Myocyte (in vitro differentiated cells): ENCODE data around the gene TNK2. TPM values are rescaled to one million over a fixed set of nuclear protein-coding genes. Genes with fewer than 3 reads are reported as not detected.
"Not testable (repeated sequence)": the region's sequence is repeated elsewhere in the genome, so short reads cannot be mapped to it uniquely, and the experiment has no call there.

Source experiments
- DNase-seq: peaks from one replicate; pipeline ENCODE4 v3.0.0-alpha.2; 2012; ENCODE audit warnings: low read depth
- total RNA-seq: library from RNA; depleted of rRNA; stranded (reverse); fragments of >200 nt; gene quantifications from 2 replicates; pipeline ENCODE4 v1.2.3, GENCODE V29; 2014

TNK2 gene
- total RNA-seq, 1 donor from 2014 or later = 53.5 TPM

DNA sequence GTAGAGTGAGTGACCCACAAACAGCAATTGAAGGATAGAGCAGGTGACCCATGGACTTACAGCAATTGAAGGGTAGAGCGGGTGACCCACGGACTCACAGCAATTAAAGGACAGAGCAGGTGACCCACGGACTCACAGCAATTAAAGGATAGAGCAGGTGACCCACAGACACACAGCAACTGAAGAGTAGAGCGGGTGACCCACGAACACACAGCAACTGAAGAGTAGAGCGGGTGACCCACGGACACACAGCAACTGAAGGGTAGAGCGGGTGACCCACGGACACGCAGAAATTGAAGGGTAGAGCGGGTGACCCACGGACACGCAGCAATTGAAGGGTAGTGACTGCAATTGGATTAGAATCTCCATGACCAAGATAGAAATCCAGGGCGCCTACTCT lies 9.8 kb upstream of the TNK2 start:
- DNase-seq = no peak

DNA sequence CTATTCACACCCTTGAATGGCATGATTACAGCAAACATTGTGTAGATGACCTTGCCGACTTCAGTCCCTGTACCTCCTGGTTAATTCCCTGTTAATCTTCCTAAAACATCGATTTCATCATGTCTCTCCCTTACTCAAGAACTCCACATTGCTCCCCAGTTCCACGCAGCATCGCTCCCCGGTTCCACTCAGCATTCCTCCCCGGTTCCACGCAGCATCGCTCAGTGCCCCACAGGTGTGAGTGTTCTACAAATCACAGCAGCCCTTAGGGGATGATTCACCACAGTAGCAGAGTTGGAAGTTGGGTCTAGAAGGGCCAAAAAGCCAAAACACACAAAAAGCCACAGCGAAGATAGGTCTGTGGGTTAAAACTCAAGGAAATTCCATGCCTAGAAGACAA lies 8.6 kb upstream of the TNK2 start:
- DNase-seq = no peak

DNA sequence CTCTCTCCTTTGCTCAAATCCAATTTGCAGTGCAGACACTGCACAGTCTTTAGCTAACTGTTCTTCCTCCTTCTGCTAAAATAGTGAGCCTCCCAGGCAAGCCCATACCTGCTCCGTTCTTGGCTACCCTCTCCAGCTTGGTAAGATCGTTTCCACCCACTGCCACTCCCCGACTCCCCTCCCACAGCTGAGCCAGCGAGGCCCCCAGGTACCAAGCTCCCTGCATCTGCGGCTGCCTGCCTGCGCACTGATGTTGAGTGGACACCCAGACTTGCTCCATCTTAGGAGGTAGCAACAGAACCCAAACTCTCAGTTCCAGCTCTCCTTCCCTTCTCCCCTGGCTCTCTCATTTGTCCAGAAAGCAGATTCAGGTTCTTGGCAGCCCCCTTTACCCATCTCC lies 7.9 kb upstream of the TNK2 start:
- no peak for DNase-seq

DNA sequence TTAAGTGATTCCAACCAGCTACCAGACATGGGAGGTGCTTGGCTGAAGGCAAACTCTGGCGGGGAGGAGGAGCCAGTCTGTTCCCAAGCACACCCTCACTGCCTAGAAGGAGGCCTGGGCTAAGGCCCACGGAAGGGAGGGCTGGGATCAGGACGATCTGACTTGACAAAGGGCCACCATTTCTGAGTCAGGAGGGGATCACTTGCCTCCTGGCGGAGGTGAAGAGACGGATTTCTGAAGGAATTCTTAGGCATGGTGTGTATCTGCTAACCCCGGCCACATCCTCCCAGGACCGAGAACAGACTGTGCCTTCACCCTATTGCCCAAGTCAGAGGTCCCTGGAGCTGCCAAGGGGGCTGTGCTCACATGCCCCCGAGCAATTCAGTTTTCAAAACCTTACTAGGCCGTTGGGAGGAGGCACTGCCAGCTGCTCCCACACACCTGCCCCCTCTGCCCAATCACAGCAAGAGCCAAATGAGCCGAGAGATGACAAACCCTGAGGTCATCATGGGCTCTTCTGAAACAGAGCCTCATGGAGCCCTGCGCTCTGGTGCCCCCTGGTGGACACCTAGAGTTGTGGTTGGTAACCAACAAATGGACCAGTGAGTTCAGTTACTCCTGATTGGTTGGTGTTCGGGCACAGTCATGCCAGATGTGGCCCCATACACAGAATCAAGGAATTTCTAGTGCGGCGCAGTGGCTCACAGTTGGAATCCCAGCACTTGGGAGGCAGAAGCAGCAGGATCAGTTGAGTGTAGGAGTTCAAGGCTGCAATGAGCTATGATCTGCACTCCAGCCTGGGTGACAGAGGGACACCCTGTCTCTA lies 6.5 kb upstream of the TNK2 start:
- DNase-seq = peak; percentile 98

DNA sequence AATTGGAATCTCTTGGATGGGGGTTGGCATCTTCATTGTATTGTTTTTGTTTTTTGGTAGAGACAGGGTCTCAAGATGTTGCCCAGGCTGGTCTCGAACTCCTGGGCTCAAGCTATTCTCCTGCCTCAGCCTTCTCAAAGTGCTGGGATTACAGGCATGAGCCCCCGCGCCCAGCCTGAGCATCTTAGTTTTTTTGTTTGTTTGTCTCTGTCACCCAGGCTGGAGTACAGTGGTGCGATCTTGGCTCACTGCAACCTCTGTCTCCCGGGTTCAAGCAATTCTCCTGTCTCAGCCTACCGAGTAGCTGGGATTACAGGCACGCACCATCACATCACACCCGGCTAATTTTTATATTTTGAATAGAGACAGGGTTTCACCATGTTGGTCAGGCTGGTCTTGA lies 5.8 kb upstream of the TNK2 start:
- not testable (repeated sequence) for DNase-seq

DNA sequence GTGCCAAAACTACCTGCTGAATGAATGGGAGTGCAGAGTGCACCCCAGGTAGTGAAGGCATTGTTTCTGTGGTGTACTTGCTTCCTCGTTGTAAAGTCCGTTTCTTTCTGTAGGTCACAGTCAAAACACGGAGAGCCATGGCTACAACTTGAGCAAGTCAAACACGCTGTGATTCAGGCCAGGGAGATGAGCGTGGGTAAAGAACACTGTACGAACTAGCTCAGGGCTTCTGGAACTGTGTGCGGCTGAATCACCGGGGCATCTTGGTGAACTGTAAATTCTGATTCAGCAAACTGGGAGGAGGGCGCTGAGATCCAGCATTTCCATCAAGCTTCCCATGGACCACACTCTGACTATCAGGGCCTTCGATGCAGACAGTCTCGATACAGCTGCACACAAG lies 5.0 kb upstream of the TNK2 start:
- DNase-seq = no peak

DNA sequence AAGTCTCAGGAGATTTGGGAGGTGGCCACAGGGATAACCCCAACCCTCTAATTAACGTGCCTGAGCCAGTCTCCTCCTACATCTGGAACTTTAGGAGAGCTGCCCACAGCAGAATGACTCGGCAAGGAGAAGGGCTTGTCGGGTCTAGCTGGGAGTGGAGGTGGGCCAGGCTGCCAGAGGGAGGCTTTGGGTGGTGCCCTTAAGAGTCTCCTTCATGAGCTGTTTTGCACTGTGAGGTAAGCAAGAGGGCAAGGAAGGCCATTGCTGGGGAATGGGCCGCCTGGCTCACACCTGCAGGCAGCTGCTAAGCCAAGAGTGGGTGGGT lies 3.6 kb upstream of the TNK2 start:
- no peak for DNase-seq

DNA sequence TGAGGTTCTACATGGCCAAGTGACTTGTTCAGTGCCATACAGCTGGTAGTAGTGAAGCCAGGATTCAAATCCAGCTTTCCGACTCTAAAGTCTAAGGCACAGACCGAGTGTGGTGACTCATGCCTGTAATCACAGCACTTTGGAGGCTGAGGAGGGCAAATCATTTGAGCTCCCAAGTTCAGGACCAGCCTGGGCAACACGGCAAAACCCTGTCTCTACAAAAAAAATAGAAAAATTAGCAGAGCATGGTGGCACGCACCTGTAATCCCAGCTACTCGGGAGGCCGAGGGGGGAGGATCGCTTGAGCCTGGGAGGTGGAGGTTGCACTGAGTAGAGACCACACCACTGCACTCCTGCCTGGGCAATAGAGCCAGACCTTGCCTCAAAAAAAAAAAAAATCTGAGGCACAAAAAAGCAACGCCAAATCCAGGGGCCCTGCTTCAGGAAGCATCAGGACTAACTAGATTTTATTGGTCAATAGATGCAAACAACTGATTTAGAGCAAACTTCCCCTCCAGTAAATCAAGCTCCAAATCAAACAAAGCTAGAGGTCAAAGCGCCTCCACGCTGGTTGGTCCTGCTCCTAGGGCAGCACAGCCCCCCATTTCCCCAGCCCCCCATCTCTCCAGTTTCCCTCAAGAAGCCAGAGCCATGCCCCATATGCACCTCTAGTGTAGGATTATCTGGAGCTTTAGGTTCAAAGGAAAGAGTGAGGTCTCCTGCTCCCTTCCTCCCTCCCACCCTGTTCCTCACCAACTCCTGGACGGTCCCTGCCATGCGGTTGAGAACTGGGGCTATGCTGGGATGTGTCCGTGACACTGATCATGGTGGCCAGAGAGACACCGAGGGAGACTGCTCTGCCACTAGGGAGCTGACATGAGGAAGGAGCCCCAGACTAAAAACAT lies 2.9 kb upstream of the TNK2 start:
- no peak for DNase-seq

DNA sequence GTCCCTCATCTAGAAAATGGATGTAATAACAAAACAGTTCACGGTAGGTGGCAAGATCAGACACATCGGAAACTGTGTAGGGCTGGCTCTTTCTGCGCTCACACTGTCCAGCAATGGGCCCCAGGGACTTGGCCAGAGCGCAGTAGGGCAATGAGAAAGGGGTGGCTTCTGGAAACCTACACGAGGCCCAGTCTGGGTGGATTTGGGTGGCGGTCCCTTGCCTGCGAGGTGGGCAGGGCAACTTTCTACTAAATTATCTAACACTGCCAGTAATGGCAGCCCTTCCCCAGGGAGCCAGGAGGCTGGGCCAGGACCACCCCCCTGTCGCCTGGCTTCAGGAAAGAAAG lies 2.1 kb upstream of the TNK2 start:
- no peak for DNase-seq

DNA sequence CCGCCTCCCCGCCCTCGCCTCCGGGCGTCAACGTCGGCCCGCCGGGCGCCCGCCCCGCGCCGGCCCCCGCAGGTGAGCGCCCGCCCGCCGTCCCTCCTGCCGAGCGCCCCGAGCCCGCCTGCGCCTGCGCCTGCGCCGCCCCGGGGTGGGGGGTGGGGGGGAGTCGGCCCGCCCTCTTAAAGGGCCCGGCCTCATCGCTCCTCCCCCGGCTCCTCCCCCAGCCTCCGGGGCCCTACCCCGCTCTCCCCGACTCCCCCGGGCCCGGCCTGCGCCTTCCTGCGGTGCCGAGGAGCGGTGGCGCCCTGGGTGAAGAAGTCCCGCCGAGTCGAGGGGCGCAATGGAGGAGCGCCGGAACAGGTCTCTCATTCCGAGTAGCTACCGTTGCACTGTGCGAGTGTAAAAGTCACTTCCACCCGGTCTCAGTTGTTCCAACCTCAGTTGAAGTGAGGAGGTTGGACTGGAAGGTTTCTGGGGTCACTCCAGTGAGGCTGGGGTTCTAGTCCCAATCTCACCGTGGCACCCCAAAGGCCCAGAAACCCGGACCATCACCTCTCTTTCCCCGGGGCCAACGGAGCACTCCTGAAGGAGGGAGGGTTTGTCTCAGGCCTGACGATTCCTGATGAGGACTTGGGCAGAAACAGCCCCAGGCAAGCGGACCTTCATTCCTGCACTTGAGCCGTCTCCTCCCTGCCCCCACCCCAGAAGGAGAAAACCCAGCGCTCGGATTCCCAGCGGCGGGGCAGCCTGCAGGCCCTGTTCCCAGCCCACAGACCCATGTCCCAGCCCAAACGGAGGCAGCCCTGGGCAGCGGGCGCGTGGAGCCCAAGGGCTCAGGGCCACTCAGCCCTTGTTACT lies 1.5 kb upstream of the TNK2 start:
- DNase-seq = peak; percentile 80

DNA sequence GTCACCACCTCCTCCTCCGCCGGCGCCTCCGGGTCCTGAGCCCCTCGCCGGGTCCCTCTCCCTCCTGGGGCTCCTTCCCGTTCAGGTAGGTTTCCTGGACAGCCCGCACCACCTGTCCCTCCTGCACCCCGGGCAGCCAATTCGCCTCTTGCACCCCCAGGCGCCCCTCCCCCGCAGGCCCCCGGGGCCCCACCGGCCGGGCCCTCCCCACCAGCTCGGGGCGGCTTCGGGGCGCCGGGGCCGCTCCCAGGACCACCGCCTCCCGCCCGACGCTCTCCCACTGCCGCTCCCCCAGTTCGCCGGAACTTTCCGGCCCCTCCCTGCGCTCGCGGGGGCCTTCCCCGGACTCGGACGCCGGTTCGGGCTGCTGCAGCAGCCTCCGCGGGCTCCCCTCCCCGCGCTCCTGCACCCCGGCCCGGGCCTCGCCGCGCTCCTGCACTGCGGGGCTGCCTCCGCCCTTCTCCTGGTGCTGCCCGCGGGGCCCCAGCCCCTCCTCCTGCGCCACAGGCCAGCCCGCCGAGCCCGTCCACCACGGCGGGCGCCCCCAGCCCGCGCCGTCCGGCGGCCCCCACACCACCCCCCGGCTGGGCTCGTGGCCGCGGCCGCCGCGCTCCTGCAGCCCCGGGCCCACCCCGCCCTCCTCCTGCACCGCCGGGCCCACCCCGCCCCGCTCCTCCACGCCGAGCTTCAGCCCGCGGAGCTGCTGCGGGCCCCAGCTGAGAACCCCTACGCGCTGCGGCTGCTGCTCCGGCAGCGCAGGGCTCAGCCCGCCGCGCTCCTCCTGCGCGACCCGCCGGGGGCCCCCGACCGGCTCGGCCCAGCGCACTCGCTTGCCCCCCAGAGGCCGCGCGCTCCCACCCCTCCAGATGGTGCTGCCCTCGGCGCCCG lies 587 bp upstream of the TNK2 start:
- DNase-seq = no peak

DNA sequence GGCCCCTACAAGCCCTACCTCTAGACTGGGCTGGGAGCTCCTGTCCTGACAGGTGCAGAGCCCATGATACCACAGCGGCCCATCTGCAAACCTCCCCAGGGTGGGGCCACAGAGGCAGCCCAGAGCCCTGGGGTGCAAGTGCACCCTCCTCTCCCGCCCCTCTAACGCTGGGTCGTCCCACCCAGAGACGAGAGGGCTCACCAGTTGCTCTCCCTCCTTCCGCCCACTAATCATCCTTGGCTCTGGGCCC lies 742 bp downstream of the TNK2 start:
- DNase-seq = peak; percentile 90

DNA sequence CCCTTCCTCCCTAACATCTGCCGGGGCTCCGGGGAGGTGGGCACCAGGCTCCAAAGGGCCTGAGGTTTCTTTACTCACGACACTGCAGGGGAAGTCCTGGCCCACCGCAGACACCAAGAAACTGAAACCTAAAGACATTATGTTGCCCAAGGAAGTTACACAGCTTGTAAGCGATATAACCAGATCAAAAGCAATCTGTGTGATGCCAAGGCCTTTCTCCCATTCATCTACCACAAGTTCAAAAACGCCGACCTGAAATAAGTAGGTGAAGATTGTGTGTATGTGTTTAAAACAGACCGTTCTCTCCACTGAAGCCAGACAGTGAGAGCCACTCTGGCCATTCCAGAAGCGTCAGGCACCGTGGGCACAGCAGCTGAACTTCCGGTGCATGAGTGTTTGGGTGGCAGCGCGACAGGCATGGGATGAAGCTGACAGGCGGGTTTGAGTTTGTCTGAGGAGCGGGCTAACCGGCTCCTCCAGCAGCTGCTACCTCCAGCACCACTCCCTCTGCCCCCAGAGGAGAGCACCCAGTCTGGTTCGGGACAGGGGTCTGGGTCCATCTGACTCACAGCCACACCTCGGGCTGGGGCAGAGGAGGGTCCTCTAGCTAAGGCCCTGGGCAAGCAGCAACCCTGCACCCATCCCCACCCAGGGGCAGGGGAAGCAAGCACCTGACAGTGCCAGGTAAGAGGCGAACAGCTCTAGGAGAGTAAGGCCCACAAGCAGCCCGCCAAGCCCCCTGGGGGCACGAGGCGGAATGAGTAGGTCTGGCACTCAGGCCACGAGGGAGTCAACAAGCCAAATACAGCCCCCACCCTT lies 1.3 kb downstream of the TNK2 start:
- DNase-seq = peak; percentile 76

DNA sequence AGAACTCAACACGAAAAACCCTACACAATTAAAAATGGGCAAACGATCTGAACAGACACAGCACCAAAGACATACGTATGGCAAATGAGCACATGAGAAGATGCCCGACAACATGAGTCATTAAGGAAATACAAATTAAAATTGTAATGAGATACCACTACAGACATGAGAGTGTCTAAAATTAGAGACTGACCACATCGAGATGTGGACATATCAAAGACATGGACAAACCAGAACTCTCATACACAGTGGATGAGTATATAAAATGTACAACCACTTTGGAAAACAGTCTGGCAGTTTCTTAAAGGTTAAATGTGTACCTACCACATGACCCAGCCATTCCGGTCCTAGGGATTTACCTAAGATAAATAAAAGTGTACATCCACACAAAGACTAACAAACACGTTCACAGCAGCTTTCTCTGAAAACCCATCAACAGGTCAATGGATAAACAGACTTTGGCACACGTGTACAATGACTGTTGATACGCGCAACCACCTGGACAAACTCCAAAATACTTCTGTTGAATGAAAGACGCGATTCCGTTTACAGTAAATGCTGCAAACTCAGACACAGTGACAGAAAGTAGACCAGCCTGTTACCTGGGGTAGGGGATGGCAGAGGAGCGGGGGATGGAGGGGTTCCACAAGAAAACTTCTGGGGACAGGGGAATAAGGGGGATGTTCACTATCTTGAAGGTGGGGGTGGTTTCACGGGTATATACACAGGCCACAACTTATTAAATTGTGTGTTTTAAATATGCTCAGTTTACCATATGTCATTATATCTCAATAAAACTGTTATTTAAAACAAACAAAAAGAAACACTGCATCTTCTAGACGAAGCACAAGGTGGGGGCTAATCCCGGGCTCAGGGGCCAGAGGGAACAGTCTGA lies 2.1 kb downstream of the TNK2 start:
- DNase-seq = peak; percentile 88

DNA sequence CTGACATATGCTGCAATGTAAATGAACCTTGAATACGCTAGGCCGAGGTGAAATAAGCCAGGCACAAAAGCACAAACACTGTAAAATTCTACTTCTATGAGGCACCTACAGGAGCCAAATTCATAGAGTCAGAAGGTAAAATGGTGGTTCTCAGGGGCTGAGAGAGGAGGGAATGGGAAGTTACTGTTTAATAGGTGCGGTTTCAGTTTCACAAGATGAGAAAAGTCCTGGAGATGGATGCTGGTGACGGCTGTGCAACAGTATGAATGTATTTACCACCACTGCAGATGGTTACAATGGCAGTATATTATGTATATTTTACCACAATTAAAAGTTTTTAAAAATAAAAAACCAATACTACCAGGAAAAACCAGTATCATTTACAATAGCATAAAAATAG lies 4.0 kb downstream of the TNK2 start:
- no peak for DNase-seq

DNA sequence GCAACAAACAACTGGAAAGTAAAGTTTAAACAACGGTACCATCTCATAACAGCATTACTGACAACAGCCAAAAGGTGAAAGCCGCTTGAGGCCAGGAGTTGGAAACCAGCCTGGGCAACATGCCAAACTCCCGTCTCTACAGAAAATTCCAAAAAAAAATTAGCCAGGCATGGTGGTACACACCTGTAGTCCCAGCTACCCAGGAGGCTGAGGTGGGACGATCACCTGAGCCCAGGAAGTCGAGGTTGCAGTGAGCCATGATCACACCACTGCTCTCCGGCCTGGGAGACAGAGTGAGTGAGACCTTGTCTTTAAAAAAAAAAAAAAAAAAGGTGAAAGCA lies 4.4 kb downstream of the TNK2 start:
- DNase-seq = no peak

DNA sequence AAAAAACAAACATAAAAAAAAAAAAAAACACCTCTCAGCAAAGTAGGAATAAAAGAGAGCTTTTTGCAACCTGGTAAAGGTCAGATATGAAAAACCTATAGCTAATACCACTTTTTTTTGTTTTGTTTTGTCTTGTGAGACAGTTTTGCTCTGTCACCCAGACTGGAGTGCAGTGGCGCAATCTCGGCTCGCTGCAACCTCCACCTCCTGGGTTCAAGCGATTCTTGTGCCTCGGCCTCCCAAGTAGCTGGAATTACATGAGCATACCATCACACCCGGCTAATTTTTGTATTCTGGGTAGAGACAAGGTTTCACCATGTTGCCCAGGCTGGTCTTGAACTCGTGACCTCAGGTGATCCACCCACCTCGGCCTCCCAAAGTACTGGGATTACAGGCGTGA lies 5.7 kb downstream of the TNK2 start:
- not testable (repeated sequence) for DNase-seq

DNA sequence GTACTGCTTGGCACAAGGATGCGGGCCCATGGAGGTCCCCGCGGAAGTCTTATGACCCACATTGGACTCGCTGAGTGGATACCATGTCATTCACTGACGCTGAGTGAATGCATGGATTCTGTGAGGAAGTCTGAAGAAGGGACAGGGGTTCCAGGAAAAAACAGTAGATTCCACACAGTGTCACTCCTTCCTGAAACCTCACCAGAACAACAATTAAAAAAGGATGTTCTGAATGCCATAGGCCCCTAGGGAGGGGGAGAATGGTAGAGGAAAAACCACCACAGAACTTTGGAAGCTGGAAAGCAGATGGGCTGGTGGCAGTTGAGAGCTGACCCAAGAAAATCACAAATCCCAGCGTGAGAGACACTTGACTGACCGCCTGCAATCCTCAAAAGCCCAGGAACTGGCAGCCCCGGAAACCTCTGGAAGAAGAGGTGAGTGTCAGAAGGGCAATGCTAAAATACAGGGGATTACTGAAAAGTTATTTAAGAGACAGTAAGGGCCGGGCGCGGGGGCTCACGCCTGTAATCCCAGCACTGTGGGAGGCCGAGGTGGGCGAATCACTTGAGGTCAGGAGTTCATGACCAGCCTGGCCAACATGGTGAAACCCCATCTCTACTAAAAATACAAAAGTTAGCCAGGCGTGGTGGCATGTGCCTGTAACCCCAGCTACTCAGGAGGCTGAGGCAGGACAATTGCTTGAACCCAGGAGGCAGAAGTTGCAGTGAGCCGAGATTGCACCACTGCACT lies 6.3 kb downstream of the TNK2 start:
- peak; percentile 30 for DNase-seq
